Activated CD8-positive, alpha-beta memory T cell treated with anti-CD3 and anti-CD28 coated beads, Interleukin-2, amount 50 U/mL, for 1 hour (primary cell): ENCODE data around the gene LCE3C.
"Not testable (repeated sequence)": the region's sequence is repeated elsewhere in the genome, so short reads cannot be mapped to it uniquely, and the experiment has no call there.

ENCODE experiments used
- DNase-seq: peaks from one replicate; pipeline ENCODE4 v3.0.0-alpha.2; 2020; ENCODE audit errors: extremely low read depth

LCE3C gene

GRCh38 chr1:152599934-152600333 is at the start of gene LCE3C:
Gene LCE3C, plus strand, starts transcription at chr1:152600234. Its CDS starts 498 bp downstream, at chr1:152600732.
- no peak for DNase-seq

- no peak for DNase-seq
These were observed 34.9 kb upstream of the LCE3C start for GRCh38 chr1:152565115-152565514.

DNA sequence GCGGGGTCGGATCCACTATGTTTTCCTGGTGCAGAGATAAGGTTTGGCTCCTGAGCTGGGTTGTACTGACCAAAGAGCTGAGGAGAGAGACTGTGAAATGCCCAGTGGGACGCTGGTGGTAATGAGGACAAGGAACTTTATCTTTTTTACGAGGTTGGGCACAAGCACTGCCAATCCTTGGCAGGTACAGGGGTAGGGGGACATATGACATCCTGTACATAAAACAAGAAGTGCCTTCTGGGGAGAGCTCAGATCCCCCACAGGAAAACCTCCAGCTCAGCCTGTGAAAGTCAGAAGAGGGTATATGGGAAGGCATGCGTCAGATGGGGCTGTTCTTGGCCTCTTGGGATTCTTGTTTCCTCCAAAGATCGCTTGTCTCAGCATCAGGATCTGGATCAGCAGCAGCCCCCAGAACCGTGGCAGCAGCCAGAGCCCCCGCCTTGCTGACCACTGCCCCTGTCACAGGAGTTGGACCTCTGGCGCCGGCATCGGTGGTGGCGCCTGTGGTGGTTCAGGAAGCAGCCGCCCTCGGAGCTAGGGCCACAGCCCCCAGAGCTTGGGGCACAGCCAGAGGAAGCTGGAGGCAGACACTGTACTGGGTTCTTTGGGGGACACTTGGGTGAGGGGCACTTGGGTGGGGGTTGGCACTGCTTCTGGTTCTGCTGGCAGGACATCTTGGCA is 34.4 kb upstream of the LCE3C start:
- no peak for DNase-seq

DNA sequence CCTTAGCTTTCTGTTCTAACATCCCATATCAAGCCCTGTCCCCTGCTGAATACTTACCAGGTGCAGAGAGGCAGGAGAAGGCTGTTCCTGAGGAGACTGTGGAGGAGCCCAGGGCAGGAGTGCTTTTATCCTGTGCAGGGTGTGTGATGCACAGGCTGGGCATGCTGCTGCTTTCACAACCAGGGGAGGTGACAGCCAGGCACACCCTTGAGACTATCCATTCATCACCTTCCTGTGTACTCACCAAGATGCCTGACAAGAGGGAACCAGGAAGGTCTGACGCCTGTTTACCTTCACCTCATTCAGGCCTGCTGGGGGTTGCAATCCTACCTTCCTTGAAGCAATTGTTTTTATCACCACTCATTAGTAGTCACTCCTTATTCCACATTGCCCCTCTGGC is 33.4 kb upstream of the LCE3C start, which contains the start of gene LCE3E:
Gene LCE3E, minus strand, starts transcription at position 100 of the 400 bp plus-strand sequence. CDS start 572 bp downstream, outside the sequence.
- no peak for DNase-seq

DNA sequence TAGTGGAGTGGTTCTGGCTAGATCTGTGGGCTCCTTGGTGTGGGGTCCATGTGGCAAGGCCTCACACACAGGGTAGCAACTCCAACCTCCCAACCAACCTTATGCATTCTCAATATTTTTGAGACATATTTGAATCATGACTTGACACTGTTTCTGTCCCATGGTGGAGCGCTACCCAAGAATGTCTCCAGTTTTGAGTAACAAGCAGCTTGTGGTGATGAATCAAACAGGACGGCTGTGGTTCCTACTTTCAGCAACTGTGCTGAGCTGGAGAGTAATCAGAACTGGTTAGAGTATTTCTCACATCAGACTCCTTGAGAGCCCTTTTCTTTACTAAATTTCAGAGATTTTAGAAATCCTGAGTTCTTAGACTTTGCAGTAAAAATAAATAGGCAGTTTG is 22.9 kb upstream of the LCE3C start:
- DNase-seq: no peak

GRCh38 chr1:152579526-152579925 is 20.5 kb upstream of the LCE3C start:
- DNase-seq: not testable (repeated sequence)

DNA sequence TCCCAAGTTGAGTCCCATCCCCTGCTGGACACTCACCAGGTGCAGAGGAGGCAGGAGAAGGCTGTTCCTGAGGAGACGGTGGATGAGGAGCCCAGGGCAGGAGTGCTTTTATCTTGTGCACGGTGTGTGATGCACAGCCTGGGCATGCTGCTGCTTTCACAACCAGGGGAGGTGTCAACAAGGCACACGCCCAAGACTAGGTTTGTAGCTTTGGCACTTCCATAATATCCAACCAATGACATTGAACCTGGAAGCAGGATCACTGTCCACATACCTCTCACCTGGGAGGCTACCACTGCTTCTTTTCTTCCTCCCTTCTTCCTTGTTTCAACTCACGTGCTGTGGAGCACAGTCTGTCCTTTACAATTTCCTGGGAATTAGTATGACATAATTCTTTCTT is 19.6 kb upstream of the LCE3C start, which contains the start of gene LCE3D:
Gene LCE3D, minus strand, starts transcription at position 84 of the 400 bp plus-strand sequence. CDS start 580 bp downstream, outside the sequence.
- no peak for DNase-seq

DNA sequence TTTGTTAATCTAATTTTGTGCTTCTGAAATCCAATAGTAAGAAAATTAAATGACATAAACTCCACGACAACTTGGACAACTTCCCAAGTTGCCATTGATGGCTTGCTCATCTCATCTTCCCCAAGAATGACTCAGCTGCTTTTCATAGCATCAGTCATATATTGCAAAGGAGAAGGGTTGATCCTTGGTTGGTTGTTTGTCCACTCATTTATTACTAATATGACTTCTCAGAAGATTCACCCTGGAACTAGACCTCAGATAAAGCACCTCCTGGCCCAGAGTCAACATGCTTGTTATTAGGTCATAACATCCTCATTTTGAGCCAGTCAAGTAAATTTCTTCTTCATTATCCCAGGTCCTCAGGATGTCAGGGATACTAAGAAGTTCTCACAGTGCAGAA is 17.4 kb upstream of the LCE3C start:
- no peak for DNase-seq

GRCh38 chr1:152585586-152585985 is 14.4 kb upstream of the LCE3C start:
- DNase-seq: no peak

GRCh38 chr1:152596986-152597385 is 3.0 kb upstream of the LCE3C start:
- DNase-seq: no peak

GRCh38 chr1:152613511-152613910 is 13.5 kb downstream of the LCE3C start, which contains the start of gene LCE3B:
Gene LCE3B, plus strand, starts transcription at chr1:152613811. Its CDS starts 0 bp downstream, at chr1:152613811.
- no peak for DNase-seq

- no peak for DNase-seq
These were observed 22.0 kb downstream of the LCE3C start for GRCh38 chr1:152621993-152622392.

GRCh38 chr1:152622803-152623202 is 22.8 kb downstream of the LCE3C start, which contains the start of gene LCE3A:
Gene LCE3A, minus strand, starts transcription at chr1:152623103. Its CDS starts 0 bp downstream, at chr1:152623103.
- no peak for DNase-seq

DNA sequence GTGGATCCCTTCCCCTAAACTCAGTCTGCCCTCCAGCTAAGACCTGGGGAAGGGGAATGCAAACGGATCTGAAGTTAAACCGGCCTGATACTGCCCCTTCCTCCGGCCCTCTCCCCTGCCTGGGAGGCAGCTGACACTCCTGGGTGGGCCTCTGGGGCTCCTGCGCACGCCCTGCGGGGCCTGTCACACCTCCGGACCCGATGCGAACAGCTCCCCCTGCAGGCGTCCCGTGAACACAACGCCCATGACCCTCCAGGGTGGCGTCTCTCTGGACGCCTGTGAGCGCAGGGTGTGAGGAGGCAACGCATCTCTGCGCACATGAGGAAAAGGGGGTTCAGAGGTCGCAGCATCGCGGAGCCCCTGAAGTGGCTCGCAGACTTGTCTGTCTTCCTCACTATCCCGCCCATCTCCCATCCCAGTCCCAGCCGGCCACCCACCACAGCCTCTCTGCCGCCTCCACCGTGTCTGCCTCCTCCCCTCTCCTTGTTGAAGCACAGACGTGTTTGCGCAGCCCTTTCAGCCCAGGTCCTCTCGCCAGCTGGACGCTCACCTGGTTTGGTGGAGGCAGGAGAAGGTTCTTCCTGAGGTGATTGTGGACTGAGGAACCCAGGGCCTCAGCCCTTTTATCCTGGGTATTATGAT is 23.3 kb downstream of the LCE3C start:
- DNase-seq: no peak

DNA sequence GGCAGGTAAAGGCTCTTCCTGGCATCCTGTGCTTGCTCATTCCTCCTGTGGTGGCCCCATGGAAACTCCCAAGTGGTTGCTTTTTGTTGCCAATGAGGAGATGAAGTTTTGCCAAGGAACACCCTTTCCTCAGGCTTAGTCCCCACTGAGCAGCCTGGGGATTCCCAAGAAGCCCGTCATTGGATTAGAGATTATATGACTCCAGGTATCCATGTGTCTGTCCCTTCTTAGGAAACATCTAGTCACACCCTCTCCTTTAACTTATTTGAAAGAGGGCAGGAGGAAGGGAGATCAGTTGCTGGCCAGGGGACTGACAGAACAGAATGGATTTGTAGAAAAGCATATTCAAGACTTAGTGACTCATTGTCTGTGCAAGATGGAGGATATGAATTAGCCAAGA is 26.7 kb downstream of the LCE3C start:
- no peak for DNase-seq

GRCh38 chr1:152630596-152630995 is 30.6 kb downstream of the LCE3C start:
- no peak for DNase-seq

- DNase-seq: no peak
These were observed 40.3 kb downstream of the LCE3C start for GRCh38 chr1:152640351-152640750.

GRCh38 chr1:152643945-152644344 is 43.9 kb downstream of the LCE3C start:
- no peak for DNase-seq

DNA sequence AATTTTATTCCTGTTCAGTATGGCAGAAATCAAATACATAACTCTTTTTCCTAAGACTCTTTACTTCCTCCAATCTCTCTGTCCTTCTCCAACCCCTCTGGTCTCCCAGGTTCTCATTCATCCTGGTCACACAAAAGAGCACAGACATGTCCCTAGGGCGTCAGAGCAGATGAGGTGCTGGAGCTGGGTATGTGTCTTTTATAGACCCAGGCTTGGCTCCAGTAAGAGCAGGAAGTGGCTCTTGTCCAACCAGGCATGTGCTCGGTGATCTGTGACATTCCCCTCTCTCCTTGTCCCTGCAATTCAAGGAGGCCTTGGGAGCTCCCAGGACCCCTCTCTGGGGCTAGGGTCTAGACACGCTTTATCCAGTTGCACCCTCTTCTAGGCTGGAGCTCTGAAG is 45.1 kb downstream of the LCE3C start:
- DNase-seq: no peak

- DNase-seq: no peak
These were observed 46.6 kb downstream of the LCE3C start for GRCh38 chr1:152646656-152647055.
